HepG2 (cell line): ENCODE measurements around the gene OVCA2.

Source experiments
- NFKBIZ ChIP-seq: IDR thresholded peaks from 2 replicates; pipeline ENCODE4 v1.6.1; 2018; ENCODE audit warnings: missing genetic modification reagents, missing compliant biosample characterization
- SAFB2 ChIP-seq: sonication (generic); formaldehyde crosslinking; IDR thresholded peaks from 2 replicates; pipeline ENCODE4 v1.5.1; 2020; ENCODE audit warnings: missing genetic modification reagents, low read depth, mild to moderate bottlenecking, borderline replicate concordance
- STAG1 ChIP-seq: sonication (generic); formaldehyde crosslinking; IDR thresholded peaks from 2 replicates; pipeline ENCODE4 v1.4.0; 2020; ENCODE audit warnings: missing genetic modification reagents
- YEATS4 ChIP-seq: sonication (generic); formaldehyde crosslinking; IDR thresholded peaks from 2 replicates; pipeline ENCODE4 v1.4.0; 2020; ENCODE audit warnings: missing genetic modification reagents, borderline replicate concordance
- ZEB1 ChIP-seq: IDR thresholded peaks from 2 replicates; pipeline ENCODE4 v1.6.1; 2012; ENCODE audit warnings: mild to moderate bottlenecking, low read depth, inconsistent platforms; ENCODE audit not compliant: insufficient replicate concordance
- ZNF24 ChIP-seq: fragments of 450-650 bp; IDR thresholded peaks from 2 replicates; pipeline ENCODE4 v1.6.1; 2017; ENCODE audit warnings: antibody characterized with exemption, mild to moderate bottlenecking
- ZNF792 ChIP-seq: IDR thresholded peaks from 2 replicates; pipeline ENCODE4 v1.6.1; 2016
- TF ChIP-seq, protein P1 (sequence below): sonication (generic); formaldehyde crosslinking; IDR thresholded peaks from 2 replicates; pipeline ENCODE4 v1.4.0; 2020; ENCODE audit warnings: mild to moderate bottlenecking, missing genetic modification reagents
- TF ChIP-seq, protein P2 (sequence below): IDR thresholded peaks from 2 replicates; pipeline ENCODE4 v1.6.1; 2012; ENCODE audit warnings: inconsistent platforms

DNA sequence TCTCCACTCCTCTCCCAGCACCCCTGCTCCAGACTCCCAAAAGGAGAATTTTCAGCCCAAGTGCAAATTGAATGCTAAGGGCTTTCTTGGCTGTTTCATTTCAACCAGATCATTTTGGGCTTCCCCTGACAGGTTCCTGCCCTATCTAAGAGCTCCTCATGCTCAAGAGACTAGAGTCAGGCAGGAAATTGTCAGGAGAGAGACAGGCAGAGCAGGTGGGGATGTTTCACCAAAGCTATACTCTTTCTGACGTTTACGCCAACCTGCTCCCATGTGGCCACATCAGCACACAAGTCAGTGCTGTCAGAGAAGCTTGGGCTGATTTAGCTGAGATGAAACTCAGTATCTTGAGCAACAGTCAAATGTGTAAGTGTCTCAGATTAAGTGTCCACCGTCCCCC lies 44.5 kb downstream of the OVCA2 start:
- TF ChIP-seq, protein P1, sequence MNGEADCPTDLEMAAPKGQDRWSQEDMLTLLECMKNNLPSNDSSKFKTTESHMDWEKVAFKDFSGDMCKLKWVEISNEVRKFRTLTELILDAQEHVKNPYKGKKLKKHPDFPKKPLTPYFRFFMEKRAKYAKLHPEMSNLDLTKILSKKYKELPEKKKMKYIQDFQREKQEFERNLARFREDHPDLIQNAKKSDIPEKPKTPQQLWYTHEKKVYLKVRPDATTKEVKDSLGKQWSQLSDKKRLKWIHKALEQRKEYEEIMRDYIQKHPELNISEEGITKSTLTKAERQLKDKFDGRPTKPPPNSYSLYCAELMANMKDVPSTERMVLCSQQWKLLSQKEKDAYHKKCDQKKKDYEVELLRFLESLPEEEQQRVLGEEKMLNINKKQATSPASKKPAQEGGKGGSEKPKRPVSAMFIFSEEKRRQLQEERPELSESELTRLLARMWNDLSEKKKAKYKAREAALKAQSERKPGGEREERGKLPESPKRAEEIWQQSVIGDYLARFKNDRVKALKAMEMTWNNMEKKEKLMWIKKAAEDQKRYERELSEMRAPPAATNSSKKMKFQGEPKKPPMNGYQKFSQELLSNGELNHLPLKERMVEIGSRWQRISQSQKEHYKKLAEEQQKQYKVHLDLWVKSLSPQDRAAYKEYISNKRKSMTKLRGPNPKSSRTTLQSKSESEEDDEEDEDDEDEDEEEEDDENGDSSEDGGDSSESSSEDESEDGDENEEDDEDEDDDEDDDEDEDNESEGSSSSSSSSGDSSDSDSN (CRISPR knock-in tag) = no peak
- TF ChIP-seq NFKBIZ (CRISPR knock-in tag) (no peak), ZNF24 (no peak), ZNF792 (CRISPR knock-in tag) (no peak), YEATS4 (CRISPR knock-in tag) (no peak), SAFB2 (CRISPR knock-in tag) (no peak), STAG1 (CRISPR knock-in tag) (no peak), ZEB1 (no peak)
- TF ChIP-seq, protein P2, sequence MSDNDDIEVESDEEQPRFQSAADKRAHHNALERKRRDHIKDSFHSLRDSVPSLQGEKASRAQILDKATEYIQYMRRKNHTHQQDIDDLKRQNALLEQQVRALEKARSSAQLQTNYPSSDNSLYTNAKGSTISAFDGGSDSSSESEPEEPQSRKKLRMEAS = no peak
